MCF 10A (cell line): ENCODE measurements around the gene APOC3. TPM values are rescaled to one million over a fixed set of nuclear protein-coding genes. Genes with fewer than 3 reads are reported as not detected.

Experiments used
- BruUV-seq: library from RNA; stranded (reverse); fragments of 400-500 nt; replicated peaks from 2 replicates; lab custom pipeline; 2021; lab: Mats Ljungman, UMichigan
- CTCF ChIA-PET: fragments of 300-600 bp; sonication (Branson Sonifier 250); formaldehyde crosslinking; extraction: SDS; loops from one replicate; lab custom pipeline; 2021; ENCODE audit warnings: antibody characterized with exemption, inconsistent platforms; lab: Yijun Ruan, JAX
- POLR2A ChIA-PET: fragments of 300-600, 350-650 bp; sonication (Branson Sonifier 250); formaldehyde crosslinking; extraction: SDS; loops from one replicate; lab custom pipeline; 2020; ENCODE audit warnings: antibody characterized with exemption, inconsistent platforms; lab: Yijun Ruan, JAX
- DNase-seq: peaks from one replicate; pipeline ENCODE4 v3.0.0-alpha.2; 2018; ENCODE audit not compliant: unreplicated experiment
- H3K27ac Mint-ChIP-seq: one replicate; pipeline ENCODE4 v1.8.0; 2022; ENCODE audit warnings: mild to moderate bottlenecking, low read depth, mixed read lengths; ENCODE audit not compliant: unreplicated experiment
- H3K27me3 Mint-ChIP-seq: one replicate; pipeline ENCODE4 v1.8.0; 2022; ENCODE audit warnings: mixed read lengths; ENCODE audit not compliant: insufficient read depth, unreplicated experiment
- H3K36me3 Mint-ChIP-seq: one replicate; pipeline ENCODE4 v1.8.0; 2022; ENCODE audit warnings: mild to moderate bottlenecking, moderate library complexity, mixed read lengths; ENCODE audit not compliant: insufficient read depth, unreplicated experiment
- H3K4me1 Mint-ChIP-seq: one replicate; pipeline ENCODE4 v1.8.0; 2022; ENCODE audit warnings: mixed read lengths; ENCODE audit not compliant: insufficient read depth, unreplicated experiment
- H3K4me3 Mint-ChIP-seq: one replicate; pipeline ENCODE4 v1.8.0; 2022; ENCODE audit warnings: mild to moderate bottlenecking, moderate library complexity, mixed read lengths; ENCODE audit not compliant: unreplicated experiment
- H3K9me3 Mint-ChIP-seq: one replicate; pipeline ENCODE4 v1.8.0; 2022; ENCODE audit warnings: mixed read lengths; ENCODE audit not compliant: unreplicated experiment
- CTCF ChIP-seq: fragments of 200-600 bp; IDR thresholded peaks from one replicate; pipeline ENCODE4 v1.8.0; 2022; ENCODE audit warnings: antibody characterized with exemption, mild to moderate bottlenecking; ENCODE audit not compliant: unreplicated experiment
- intact Hi-C: fragments of 100-400 bp; cut with micrococcal nuclease; formaldehyde crosslinking; loops from 2 replicates; pipeline ENCODE4 v1.14.1; 2022
- total RNA-seq: library from RNA; stranded (reverse); gene quantifications from 2 replicates; pipeline ENCODE4 v1.2.3, GENCODE V29; 2022

The APOC3 gene
- total RNA-seq, 1 experiment from 2014 or later, result not detected

DNA sequence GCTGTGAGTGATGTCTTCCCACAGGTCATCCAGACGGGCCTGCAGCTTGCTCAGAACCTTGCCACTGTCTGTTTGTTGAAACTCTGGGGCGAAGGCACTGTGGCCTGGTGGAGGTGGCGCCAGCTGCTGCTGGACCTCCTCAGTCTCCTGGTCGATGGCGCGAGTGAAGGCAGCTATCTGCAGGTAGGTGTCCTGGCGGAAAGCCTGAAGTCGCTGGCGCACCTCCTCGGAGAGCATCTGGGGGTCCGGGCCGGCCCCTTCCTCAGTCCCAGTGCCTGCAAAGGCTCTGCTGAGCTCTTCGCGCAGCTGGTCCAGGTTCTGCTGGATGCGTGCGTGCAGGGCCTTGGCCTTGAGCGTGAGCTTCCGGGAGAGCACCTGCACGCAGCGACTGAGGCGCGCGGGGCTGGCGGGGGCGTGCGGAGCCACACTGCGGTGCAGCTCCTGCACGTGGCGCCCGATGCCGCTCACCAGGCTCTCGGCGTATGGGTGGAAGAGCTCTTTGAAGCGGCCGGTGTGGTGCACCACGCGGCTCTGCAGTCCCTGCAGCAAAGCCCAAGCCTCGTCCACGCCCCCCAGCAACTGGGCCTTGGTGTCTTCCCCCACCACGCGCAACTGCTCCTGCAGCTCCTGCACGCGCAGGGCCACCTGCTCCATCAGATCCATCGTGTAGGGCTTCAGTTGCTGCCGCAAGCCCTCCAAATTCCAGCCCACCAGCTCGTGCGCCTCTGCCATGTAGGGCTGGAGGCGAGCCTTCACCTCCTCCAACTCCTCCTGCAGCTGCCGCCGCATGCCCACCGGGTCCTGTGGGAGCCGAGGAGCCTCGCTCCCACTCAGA, 39.3 kb upstream of the APOC3 start:
- DNase-seq, result no peak
- no peak for TF ChIP-seq CTCF
- ChIA-PET POLR2A (interaction anchor here (0.5 to 1.7 kb wide), 5 partner anchors 7 to 128 kb away, joined by 3 read pairs; no protein-coding TSS in a partner anchor), CTCF (interaction anchor here (0.6 to 9.7 kb wide), 14 partner anchors 8 to 321 kb away, joined by 3 to 124 read pairs (median 4); partner anchors contain the start of genes APOA1 and APOC3)
- intact Hi-C loops, result loop anchor here (1.0 to 5.0 kb wide), 2 partner anchors 46 to 437 kb away; no protein-coding TSS in a partner anchor
- Mint-ChIP-seq H3K36me3 (peaks cover 13% of the 10 kb centered on the region), H3K9me3 (no peaks in the 10 kb centered on the region), H3K4me3 (no peak overlapping the region), H3K4me1 (peaks cover 36% of the 10 kb centered on the region), H3K27ac (no peak overlapping the region), H3K27me3 (no peaks in the 10 kb centered on the region)
- no TSS peak for BruUV-seq

- BruUV-seq, result no TSS peak
- DNase-seq, result peak; percentile 68
- H3K4me1 Mint-ChIP-seq, result peaks cover 36% of the 10 kb centered on the region
- peak; percentile 89 for TF ChIP-seq CTCF
- intact Hi-C loops, result loop anchor here (1.0 to 5.0 kb wide), 2 partner anchors 45 to 436 kb away; no protein-coding TSS in a partner anchor
- H3K36me3 Mint-ChIP-seq, result peaks cover 7% of the 10 kb centered on the region
- H3K9me3 Mint-ChIP-seq, result no peaks in the 10 kb centered on the region
- H3K4me3 Mint-ChIP-seq, result no peak overlapping the region
- ChIA-PET POLR2A (interaction anchor here (1.2 kb wide), 1 partner anchor 18 kb away, joined by 3 read pairs; no protein-coding TSS in a partner anchor), CTCF (interaction anchor here (0.5 to 9.7 kb wide), 14 partner anchors 9 to 439 kb away, joined by 3 to 124 read pairs (median 4); partner anchors contain the start of genes APOA1 and APOA4)
- no peak overlapping the region for H3K27ac Mint-ChIP-seq
- no peaks in the 10 kb centered on the region for H3K27me3 Mint-ChIP-seq
Observed at GRCh38 chr11:116791002-116791812, 38.5 kb upstream of the APOC3 start.

- CTCF ChIA-PET, result interaction anchor here (0.5 to 9.7 kb wide), 6 partner anchors 8 to 439 kb away, joined by 3 to 124 read pairs (median 3); partner anchors contain the start of genes APOA1 and APOA4
- Mint-ChIP-seq H3K9me3 (no peaks in the 10 kb centered on the region), H3K36me3 (peaks cover 1% of the 10 kb centered on the region), H3K4me1 (peaks cover 36% of the 10 kb centered on the region), H3K4me3 (no peak within 1 kb of the TSS), H3K27me3 (no peaks in the 10 kb centered on the region), H3K27ac (peak within 1 kb of the TSS; percentile 0)
- intact Hi-C loops, result loop anchor here (1.0 to 5.0 kb wide), 2 partner anchors 45 to 436 kb away; no protein-coding TSS in a partner anchor
- POLR2A ChIA-PET, result no interaction called here
- BruUV-seq, result no TSS peak
- TF ChIP-seq CTCF, result no peak
- no peak for DNase-seq
Observed at GRCh38 chr11:116791813-116792143, 37.9 kb upstream of the APOC3 start, which contains the start of gene APOA5. TSS of gene APOA5 (minus strand) at chr11:116791879. CDS start at chr11:116791860, 19 bp downstream.
